Gastroesophageal sphincter (tissue), 3 donors: ENCODE data around the gene C12orf75.

Experiments used
- CTCF ChIP-seq, 4 experiments: fragments of 200-600 bp in 2 of 4; fragments of 450-650 bp in 2 of 4; sonication (generic) in 1 of 4; IDR thresholded peaks; one replicate each; pipeline ENCODE4 v1.5.1; 2017 to 2019; ENCODE audit warnings: antibody characterized with exemption in 4 of 4, mild to moderate bottlenecking in 2 of 4, moderate library complexity in 2 of 4
- POLR2AphosphoS5 ChIP-seq: sonication (generic); formaldehyde crosslinking; IDR thresholded peaks from one replicate; pipeline ENCODE4 v1.6.1; 2017; ENCODE audit warnings: antibody characterized with exemption

- TF ChIP-seq CTCF (IDR thresholded peaks at IDR 0.05) (no peak), POLR2AphosphoS5 (no peak)
These were observed 33.4 kb downstream of the C12orf75 start for GRCh38 chr12:105363890-105364289.
